GM12878 (cell line): Measurements from ENCODE around the gene MARCHF10. TPM values are rescaled to one million over a fixed set of nuclear protein-coding genes. Genes with fewer than 3 reads are reported as not detected.

Source experiments
- ATAC-seq: fragments of 200-7000 bp; cut with Tn5 transposase; 3 replicates; pipeline ENCODE4 v1.9.1; 2020; ENCODE audit warnings: mild to moderate bottlenecking, moderate library complexity
- BruUV-seq: library from RNA; stranded (reverse); fragments of 400-500 nt; replicated peaks from 2 replicates; lab custom pipeline; 2021; lab: Mats Ljungman, UMichigan
- CTCF ChIA-PET: fragments of 300-600 bp; sonication (Branson Sonifier 250); formaldehyde crosslinking; extraction: SDS; loops from one replicate; lab custom pipeline; 2021; ENCODE audit warnings: inconsistent platforms; lab: Yijun Ruan, JAX
- POLR2A ChIA-PET: fragments of 350-600 bp; formaldehyde crosslinking; extraction: SDS; loops from one replicate; lab custom pipeline; 2021; ENCODE audit warnings: inconsistent platforms; lab: Charles Lee
- RAD21 ChIA-PET: fragments of 300-600 bp; sonication (Branson Sonifier 250); formaldehyde crosslinking; loops from one replicate; lab custom pipeline; 2023; ENCODE audit warnings: antibody characterized with exemption; ENCODE audit not compliant: unreplicated experiment; lab: Charles Lee
- SMC1A ChIA-PET: fragments of 300-600 bp; sonication (Branson Sonifier 250); formaldehyde crosslinking; loops from one replicate; lab custom pipeline; 2023; ENCODE audit not compliant: unreplicated experiment, uncharacterized antibody; lab: Charles Lee
- DNase-seq: peaks from one replicate; pipeline ENCODE4 v3.0.0-alpha.2; 2011; ENCODE audit warnings: low read depth, low spot score
- FAIRE-seq: peaks from 3 replicates; lab custom pipeline; 2011; peaks lifted over from hg19 to GRCh38; lab: Jason Lieb, UNC
- H2AFZ ChIP-seq: 2 replicates; pipeline ENCODE4 v1.6.0; 2011; ENCODE audit warnings: low read depth, low read length, control low read depth; ENCODE audit not compliant: control insufficient read depth
- H3K27ac ChIP-seq: 2 replicates; pipeline ENCODE4 v1.5.1; 2011; ENCODE audit warnings: control low read depth; ENCODE audit not compliant: control insufficient read depth, insufficient read depth
- H3K27me3 ChIP-seq, 2 experiments: replicated peaks in 1 of 2; 2 replicates each; pipeline versions ENCODE4 v1.6.0 to v1.6.1; 2011; ENCODE audit warnings: low read length in 1 of 2; ENCODE audit not compliant: control insufficient read depth in 2 of 2, insufficient read depth in 2 of 2
- H3K36me3 ChIP-seq, 2 experiments: 2 replicates each; pipeline ENCODE4 v1.5.1; 2011; ENCODE audit warnings: low read length in 1 of 2; ENCODE audit not compliant: control insufficient read depth in 2 of 2, insufficient read depth in 2 of 2
- H3K4me1 ChIP-seq: 2 replicates; pipeline ENCODE4 v1.6.1; 2011; ENCODE audit warnings: mild to moderate bottlenecking, low read length, moderate library complexity, mixed read lengths; ENCODE audit not compliant: control insufficient read depth, insufficient read depth
- H3K4me2 ChIP-seq: 2 replicates; pipeline ENCODE4 v1.6.0; 2011; ENCODE audit warnings: control low read depth; ENCODE audit not compliant: control insufficient read depth, insufficient read depth
- H3K4me3 ChIP-seq: fragments of 200-600 bp; sonication (generic); 2 replicates; pipeline ENCODE4 v1.5.1; 2016
- H3K79me2 ChIP-seq: 2 replicates; pipeline ENCODE4 v1.6.0; 2011; ENCODE audit warnings: low read length; ENCODE audit not compliant: control insufficient read depth, insufficient read depth
- H3K9ac ChIP-seq: 2 replicates; pipeline ENCODE4 v1.8.0; 2011; ENCODE audit warnings: low read length, control low read depth, mixed read lengths; ENCODE audit not compliant: control insufficient read depth, insufficient read depth
- H3K9me3 ChIP-seq: replicated peaks from 3 replicates; pipeline ENCODE4 v1.5.1; 2011; ENCODE audit warnings: mild to moderate bottlenecking, low read length; ENCODE audit not compliant: control insufficient read depth, insufficient read depth
- H4K20me1 ChIP-seq: 2 replicates; pipeline ENCODE4 v1.6.0; 2011; ENCODE audit not compliant: control insufficient read depth, insufficient read depth
- ATF3 ChIP-seq: IDR thresholded peaks from 2 replicates; pipeline ENCODE4 v1.6.1; 2011; ENCODE audit warnings: low read depth, mild to moderate bottlenecking, low read length, moderate library complexity, borderline replicate concordance; ENCODE audit errors: extremely low read depth
- BCL11A ChIP-seq: IDR thresholded peaks from 2 replicates; pipeline ENCODE4 v1.6.1; 2011; ENCODE audit warnings: low read depth, low read length
- CBFB ChIP-seq: IDR thresholded peaks from 2 replicates; pipeline ENCODE4 v1.6.1; 2016; ENCODE audit warnings: antibody characterized with exemption, low read depth
- CBX5 ChIP-seq: sonication (generic); IDR thresholded peaks from 2 replicates; pipeline ENCODE4 v1.6.1; 2016; ENCODE audit warnings: low read depth, moderate library complexity, mild to moderate bottlenecking, inconsistent platforms
- IRF4 ChIP-seq: IDR thresholded peaks from 2 replicates; pipeline ENCODE4 v1.6.1; 2011; ENCODE audit warnings: low read depth, low read length
- MTA2 ChIP-seq: fragments of 450-650 bp; IDR thresholded peaks from 2 replicates; pipeline ENCODE4 v1.6.1; 2016; ENCODE audit warnings: low read depth, mild to moderate bottlenecking, moderate library complexity
- NFIC ChIP-seq: IDR thresholded peaks from 2 replicates; pipeline ENCODE4 v1.6.1; 2012; ENCODE audit warnings: low read depth, mild to moderate bottlenecking, inconsistent platforms, low read length, moderate library complexity
- POU2F2 ChIP-seq: IDR thresholded peaks from 3 replicates; pipeline ENCODE4 v1.6.1; 2011; ENCODE audit warnings: low read depth, mild to moderate bottlenecking, low read length, borderline replicate concordance
- SREBF2 ChIP-seq: IDR thresholded peaks from 2 replicates; pipeline ENCODE4 v1.6.1; 2012; ENCODE audit warnings: mild to moderate bottlenecking, low read length
- STAT1 ChIP-seq: fragments of 450-650 bp; conservative IDR thresholded peaks from 2 replicates; pipeline ENCODE4 v1.6.1; 2014; ENCODE audit warnings: antibody characterized with exemption, mild to moderate bottlenecking
- YY1 ChIP-seq: IDR thresholded peaks from 2 replicates; pipeline ENCODE4 v1.6.1; 2011; ENCODE audit warnings: low read depth, mild to moderate bottlenecking, low read length
- ZNF217 ChIP-seq: fragments of 450-650 bp; IDR thresholded peaks from 2 replicates; pipeline ENCODE4 v1.6.1; 2017; ENCODE audit warnings: antibody characterized with exemption, mild to moderate bottlenecking
- WGBS: methylation state at CpG from one replicate; pipeline ENCODE4 v1.1.6; 2016; ENCODE audit warnings: low lambda C conversion rate; ENCODE audit not compliant: insufficient replicate concordance, insufficient coverage; ENCODE audit errors: missing lambda C conversion rate; 5-methylcytosine and 5-hydroxymethylcytosine counted together
- in situ Hi-C: fragments of 300-500 bp; cut with MboI; formaldehyde crosslinking; loops from 9 replicates; pipeline ENCODE4 v1.14.3; 2018; ENCODE audit warnings: mixed read lengths
- intact Hi-C: fragments of 100-400 bp; cut with micrococcal nuclease; formaldehyde crosslinking; loops from one replicate; pipeline ENCODE4 v1.14.2; 2022; ENCODE audit not compliant: unreplicated experiment
- polyA plus RNA-seq, 11 experiments: library from polyadenylated mRNA; depleted of rRNA in 4 of 11; unstranded in 6 of 11; stranded (reverse) in 5 of 11; fragments of >200 nt; fragmentation: Nextera tagmentation in 4 of 11; fragmentation: Illumina TruSeq in 1 of 11; extraction: Ambion mirVana in 4 of 11; extraction: Trizol in 1 of 11; gene quantifications; 1 replicate in 1 of 11; 2 replicates in 10 of 11; pipeline versions ENCODE4 v1.2.1 to v1.2.3, GENCODE V29; 2011 to 2016; ENCODE audit warnings: inconsistent platforms in 2 of 11, missing spikeins in 2 of 11, low read depth in 1 of 11
- total RNA-seq, 4 experiments: library from RNA; depleted of rRNA in 3 of 4; stranded (reverse); fragments of >200 nt in 3 of 4; fragmentation: Illumina TruSeq in 1 of 4; extraction: Trizol in 1 of 4; gene quantifications; 2 replicates each; pipeline versions ENCODE4 v1.2.1 to v1.2.3, GENCODE V29; 2013 to 2021

The MARCHF10 gene
- total and polyA plus RNA-seq, 10 of the 15 experiments (the other 5 are each of a cell fraction or from before 2014, with no cell fraction given), result 0.11 to 0.24 TPM; not detected in 8

GRCh38 chr17:62718429-62718828 is 89.7 kb downstream of the MARCHF10 start:
- ChIA-PET RAD21 (no interaction called here), POLR2A (no interaction called here), CTCF (no interaction called here), SMC1A (no interaction called here)
- peak overlapping the region; percentile 30; the same call in 1 of the 2 replicates for H2AFZ ChIP-seq
- H3K9me3 ChIP-seq, result no peaks in the 10 kb centered on the region; the same call in 2 of the 3 replicates
- H3K4me3 ChIP-seq, result no peak overlapping the region
- in situ Hi-C loops, result no loop called here
- FAIRE-seq (no peak), ATAC-seq (no peak), DNase-seq (no peak)
- no peak overlapping the region for H3K9ac ChIP-seq
- no peak overlapping the region for H3K4me2 ChIP-seq
- H4K20me1 ChIP-seq, result no peaks in the 10 kb centered on the region
- 4% methylated on average over 11 of the region's 11 CpGs for WGBS
- no peak overlapping the region for H3K27ac ChIP-seq
- no peaks in the 10 kb centered on the region for H3K27me3 ChIP-seq
- H3K79me2 ChIP-seq, result no peaks in the 10 kb centered on the region
- no peaks in the 10 kb centered on the region for H3K4me1 ChIP-seq
- no peaks in the 10 kb centered on the region for H3K36me3 ChIP-seq
- intact Hi-C loops, result no loop called here
- BruUV-seq, result no TSS peak
- no peak for TF ChIP-seq BCL11A
- no peak for TF ChIP-seq MTA2
- TF ChIP-seq STAT1, result no peak
- TF ChIP-seq SREBF2, result no peak
- no peak for TF ChIP-seq ATF3
- TF ChIP-seq POU2F2, result no peak
- no peak for TF ChIP-seq YY1
- TF ChIP-seq IRF4, result no peak
- TF ChIP-seq CBX5, result no peak
- no peak for TF ChIP-seq NFIC

- H3K27ac ChIP-seq, result no peak overlapping the region
- BruUV-seq, result no TSS peak
- no peaks in the 10 kb centered on the region; the same call in 2 of the 3 replicates for H3K9me3 ChIP-seq
- H3K4me3 ChIP-seq, result no peak overlapping the region
- H3K4me2 ChIP-seq, result no peak overlapping the region
- H3K36me3 ChIP-seq, result no peaks in the 10 kb centered on the region
- DNase-seq (no peak), FAIRE-seq (no peak), ATAC-seq (no peak)
- H3K27me3 ChIP-seq, result no peaks in the 10 kb centered on the region
- H4K20me1 ChIP-seq, result no peaks in the 10 kb centered on the region
- SMC1A ChIA-PET, result no interaction called here
- intact Hi-C loops, result no loop called here
- RAD21 ChIA-PET, result no interaction called here
- POLR2A ChIA-PET, result no interaction called here
- H2AFZ ChIP-seq, result no peak overlapping the region
- 90% methylated on average over 8 of the region's 8 CpGs for WGBS
- CTCF ChIA-PET, result no interaction called here
- H3K79me2 ChIP-seq, result no peaks in the 10 kb centered on the region
- in situ Hi-C loops, result no loop called here
- H3K4me1 ChIP-seq, result no peaks in the 10 kb centered on the region
- TF ChIP-seq ZNF217 (no peak), CBFB (no peak)
- H3K9ac ChIP-seq, result no peak overlapping the region
Measured at GRCh38 chr17:62717889-62718288, 90.2 kb downstream of the MARCHF10 start.
